CD4-positive, alpha-beta T cell treated with Interleukin-6 at 100 ng/mL for 8 hours (primary cell): Measurements from ENCODE around the gene CXCL3.

Experiments
- DNase-seq: peaks from one replicate; pipeline ENCODE4 v3.0.0-alpha.2; 2020; ENCODE audit warnings: mixed read lengths, low spot score

The CXCL3 gene

DNA sequence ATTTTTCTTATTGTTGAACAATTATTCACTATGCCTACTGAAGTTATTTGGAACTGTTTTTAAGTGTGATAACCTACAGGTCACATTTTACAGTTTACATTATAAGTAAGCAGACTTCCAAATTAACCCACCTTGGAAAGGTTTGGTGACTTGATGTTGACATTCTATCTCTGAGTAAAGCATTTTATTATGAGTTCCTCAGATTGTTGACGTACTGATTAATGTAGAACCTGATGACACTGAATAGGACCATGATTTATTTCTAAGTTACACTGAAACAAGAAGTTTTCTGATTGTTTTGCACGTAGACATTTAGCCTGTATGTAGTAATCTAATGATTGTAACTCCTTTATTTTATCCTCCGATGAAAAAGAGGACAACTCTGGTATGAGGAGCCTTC is 17.0 kb upstream of the CXCL3 start:
- DNase-seq: no peak

DNA sequence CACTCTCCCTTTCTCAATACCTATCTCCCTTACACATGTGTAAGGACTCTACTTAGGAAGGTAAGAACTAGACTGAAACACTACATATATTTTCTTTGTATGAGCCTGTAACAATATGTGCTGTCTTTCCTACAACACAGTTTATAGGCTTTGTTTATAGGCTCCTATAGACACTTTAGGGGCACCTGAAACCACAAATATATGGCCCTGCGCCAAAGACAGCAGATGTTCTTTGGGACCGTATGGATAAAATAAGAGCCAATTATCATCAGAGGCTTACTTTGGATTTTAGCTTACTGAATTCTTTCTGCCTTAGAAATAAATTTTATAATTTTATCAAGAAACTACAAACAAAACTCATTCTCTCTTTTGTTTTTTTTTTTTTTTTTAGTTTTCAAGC is 16.6 kb upstream of the CXCL3 start:
- DNase-seq: no peak

DNA sequence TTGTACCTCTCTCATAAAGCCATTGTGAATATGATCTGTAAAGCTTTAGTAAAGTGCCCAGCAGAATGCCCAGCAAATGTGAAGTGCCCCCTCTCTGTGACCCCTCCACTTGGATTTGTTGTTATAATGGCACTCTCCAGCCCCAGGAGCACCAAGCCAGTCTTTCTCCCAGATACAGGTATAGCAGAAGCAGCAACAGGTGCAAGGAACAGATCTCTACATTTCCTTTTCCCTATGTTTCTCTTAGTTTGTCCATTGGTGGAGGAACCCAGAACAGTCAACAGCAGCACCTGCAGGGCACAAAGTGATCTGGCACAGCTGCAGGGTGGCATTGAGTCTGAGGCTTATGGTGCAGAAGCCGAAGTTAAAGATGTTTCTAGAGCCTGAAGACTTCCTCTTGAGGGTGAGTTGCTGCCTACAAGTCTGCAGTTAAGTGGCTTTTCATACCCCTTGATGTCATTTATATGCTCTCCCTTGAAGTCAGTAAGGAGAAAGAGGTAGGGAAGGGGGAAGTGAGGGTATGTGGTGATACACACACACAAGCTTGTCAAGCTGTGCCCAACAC is 16.1 kb upstream of the CXCL3 start:
- no peak for DNase-seq

DNA sequence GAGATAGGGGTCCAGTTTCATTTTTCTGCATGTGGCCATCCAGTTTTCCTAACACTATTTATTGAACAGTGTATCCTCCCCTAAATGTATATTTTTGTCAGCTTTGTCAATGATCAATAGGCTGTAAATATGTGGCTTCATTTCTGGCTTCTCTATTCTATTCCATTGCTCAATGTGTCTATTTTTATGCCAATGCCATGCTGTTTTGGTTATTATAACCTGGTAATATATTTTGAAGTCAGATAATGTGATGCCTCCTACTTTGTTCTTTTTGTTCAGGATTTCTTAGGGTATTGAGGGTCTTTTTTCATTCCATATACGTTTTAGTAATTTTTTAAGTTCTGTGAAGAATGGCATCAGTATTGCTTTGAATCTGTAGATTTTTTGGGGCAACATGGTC is 8.7 kb upstream of the CXCL3 start:
- DNase-seq: no peak

DNA sequence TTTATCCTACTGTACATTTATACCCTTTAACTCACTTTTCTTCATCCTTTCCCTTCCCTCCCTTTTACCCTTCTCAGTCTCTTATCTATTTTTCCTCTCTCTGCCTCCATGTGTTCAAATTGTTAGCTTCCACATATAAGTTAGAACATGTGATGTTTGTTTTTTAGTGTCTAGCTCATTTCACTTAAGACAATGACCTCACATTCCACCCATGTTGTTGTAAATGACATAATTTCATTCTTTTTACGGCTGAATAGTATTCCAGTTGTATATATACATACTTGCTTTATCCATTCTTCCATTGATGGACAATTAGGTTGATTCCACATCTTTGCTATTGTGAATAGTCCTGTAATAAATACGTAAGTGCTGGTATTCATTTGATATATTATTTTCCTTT is 7.3 kb upstream of the CXCL3 start:
- no peak for DNase-seq

DNA sequence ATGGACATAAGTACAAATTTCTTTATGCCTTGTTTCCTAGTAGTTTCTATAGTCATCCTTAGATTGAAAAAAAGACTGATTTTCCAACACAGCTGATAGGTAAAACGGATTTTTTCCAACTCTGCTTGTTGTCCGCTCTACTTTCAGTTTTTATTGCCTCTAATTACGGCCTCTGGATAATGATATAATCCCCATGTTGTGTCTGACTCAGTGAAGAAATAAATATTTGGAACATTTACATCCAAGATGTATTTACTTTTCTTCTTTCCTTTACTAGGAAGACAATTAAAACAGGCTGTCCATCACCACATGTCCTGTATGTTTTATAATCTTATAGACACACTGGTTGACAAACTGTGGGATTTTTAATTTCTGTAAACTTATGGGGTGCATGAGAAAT is 6.8 kb upstream of the CXCL3 start:
- DNase-seq: no peak

DNA sequence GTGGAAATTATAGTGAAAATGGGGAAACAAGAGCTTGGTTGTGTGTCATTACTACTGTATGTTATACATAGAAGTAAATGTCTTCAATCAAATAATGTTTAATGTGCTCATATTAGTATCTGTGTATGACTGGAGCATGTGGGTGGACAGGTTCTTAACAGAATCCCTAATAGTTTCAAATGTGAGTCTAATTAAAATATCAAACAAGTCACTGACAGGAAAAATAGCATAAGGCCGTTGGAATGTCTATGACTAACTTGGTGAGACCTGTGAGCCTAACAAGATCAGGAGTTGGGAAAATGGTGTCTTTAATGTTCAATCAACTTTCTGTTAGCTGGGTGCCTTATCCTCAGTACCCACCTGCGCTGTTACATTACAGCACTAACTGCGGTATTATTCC is 6.2 kb upstream of the CXCL3 start:
- no peak for DNase-seq

DNA sequence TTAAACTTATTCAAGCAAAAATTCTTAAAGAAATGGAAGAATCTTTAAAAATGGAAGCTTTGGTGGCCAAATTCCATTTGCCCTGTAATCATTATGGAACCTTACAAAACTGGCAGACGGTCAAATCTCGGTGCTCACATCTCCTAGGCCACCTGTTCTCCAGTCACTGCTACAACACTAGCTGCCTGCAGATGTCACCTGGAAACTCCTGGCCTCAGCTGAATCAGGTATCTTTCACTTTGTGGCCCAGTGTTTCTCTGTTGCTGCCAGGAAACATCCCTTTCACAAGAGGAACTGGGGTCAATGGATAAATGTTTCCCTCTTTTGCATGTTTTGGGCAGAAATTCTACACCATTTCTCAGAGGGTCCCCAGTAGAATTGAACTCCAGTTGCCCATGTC is 4.2 kb upstream of the CXCL3 start:
- no peak for DNase-seq

DNA sequence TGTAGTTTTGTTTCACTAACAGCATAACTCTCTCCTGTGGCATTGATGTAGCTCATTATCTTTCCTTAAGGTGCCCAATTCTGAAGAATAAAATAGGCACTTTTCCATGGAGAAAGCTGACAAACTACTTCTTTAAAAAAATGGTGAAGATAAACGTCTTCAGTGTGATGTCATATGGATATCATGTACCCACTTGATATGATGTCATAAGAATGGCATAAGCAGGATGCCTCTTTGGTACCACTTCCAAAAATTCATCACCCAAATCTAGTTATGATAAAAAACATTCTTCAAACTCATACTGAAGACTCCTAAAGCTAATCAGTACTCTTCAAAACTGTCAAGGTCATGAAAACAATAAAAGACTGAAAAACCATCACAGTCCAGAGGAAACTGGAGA is 2.9 kb upstream of the CXCL3 start:
- no peak for DNase-seq

DNA sequence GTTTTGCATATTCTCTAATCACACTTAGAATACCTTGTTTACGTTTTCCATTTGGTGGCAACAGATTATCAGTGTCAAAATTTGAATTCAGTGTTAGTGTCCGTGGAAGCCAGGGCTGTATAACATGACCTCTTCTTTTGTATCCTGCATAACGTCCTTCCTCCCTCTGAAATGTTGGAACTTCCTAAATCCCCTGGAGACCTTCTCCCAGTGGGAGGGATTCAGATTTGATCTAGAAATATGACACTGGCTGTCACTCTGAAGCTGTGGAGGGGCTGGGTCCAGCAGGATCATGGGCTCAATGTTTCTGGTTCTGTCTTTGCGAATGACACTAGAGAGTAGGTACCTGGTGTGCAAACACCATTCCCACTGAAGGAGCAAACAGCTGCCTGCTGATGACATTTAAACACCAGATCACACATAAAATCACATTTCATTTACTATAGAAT is 850 bp upstream of the CXCL3 start:
- no peak for DNase-seq

DNA sequence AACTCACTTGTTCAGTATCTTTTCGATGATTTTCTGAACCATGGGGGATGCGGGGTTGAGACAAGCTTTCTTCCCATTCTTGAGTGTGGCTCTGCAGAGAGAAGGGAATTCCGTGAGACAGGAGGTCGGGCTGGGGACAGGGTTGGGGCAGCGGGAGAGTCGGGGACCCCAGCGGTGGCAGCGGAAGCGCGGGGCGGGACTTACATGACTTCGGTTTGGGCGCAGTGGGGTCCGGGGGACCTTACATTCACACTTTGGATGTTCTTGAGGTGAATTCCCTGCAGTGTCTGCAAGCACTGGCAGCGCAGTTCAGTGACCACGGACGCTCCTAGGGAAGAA is 434 bp downstream of the CXCL3 start:
- no peak for DNase-seq

DNA sequence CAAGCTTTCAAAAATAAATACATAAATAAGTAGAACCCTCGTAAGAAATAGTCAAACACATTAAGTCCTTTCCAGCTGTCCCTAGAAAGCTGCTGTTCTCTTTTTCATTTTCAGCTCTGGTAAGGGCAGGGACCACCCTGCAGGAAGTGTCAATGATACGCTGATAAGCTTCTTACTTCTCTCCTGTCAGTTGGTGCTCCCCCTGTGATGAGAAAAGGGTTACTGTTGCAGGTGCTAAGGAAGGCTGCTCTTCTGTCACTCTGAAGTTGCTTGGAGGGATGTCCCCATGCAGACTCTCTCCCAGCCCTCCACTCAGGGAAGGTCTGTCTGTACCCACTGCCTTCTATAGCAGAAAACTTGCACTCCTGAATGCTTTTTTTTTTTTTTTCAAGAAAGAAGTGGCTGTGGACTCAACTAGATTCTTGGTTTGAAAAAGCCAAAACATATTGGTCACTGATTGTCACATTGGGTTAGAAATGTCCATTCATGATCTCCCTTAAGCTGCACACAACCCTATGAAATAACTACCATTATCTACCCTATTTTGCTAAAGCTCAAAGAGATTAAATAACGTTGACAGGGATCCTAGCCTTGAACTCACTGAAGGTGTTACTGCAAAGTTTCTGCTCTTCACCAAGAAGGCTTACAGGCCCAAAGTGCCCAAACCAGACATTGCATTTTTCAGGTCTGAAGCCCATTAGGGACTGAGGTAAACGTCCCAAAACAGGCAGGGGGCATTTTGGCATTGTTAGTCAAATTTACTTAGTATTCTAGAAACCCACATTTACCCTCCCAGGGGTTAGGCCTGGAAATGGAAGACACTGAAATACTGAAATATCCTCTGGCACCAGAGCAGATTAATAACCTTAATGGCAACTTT is 1.2 kb downstream of the CXCL3 start:
- no peak for DNase-seq

DNA sequence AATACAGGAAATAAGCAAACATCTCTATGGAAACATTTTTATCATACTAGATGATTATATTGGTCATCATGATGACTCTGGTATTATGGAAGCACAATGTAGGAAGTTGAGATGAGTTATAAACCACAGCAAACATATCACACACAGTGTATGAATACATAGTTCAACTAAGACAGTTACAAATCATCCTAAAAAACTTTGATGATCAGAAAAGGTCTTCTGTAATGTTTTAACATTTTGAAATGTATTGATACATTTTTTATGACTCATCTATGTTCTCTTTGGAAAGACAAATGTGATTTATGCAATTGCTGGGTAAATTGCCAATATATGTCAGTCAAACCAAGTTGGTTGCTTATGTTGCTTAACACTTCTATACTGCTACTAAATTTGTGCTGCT is 4.8 kb downstream of the CXCL3 start:
- no peak for DNase-seq

DNA sequence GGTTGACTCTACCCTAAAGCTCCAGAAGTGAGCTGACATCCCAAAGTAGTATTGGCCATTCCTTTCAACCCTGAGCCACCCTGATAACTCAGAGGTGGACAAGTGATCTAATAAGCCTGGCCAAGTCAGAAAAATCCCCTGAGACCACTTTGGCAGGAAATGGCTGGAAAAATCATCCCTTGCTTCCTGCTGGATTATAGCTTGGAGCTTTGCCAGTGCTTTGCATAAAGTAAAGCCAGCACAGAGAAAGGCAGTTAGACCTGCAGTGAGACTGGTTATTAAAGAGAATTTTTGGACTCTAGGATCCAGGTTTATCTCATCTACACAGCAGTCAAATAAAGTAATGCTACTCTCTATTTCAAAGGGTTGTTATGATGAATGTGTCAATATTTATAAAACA is 6.4 kb downstream of the CXCL3 start:
- DNase-seq: no peak

DNA sequence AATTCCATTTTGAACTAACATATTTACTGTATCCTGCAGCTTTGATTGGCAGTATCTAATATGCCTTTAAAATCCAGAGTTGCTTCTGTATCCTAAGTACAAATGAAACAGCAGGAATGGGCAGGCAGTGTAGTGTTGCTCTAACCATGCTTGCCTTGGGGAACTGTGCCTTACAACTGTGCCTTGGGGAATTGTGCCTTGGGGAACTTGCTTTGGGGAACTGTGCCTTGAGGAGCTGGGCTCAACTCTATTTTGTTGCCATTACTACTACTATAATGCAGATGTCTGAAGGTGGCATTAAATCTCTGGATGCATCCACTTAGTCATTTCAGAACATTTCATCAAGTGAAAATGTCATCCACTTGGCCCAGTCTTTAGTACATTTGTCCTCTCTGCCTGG is 6.9 kb downstream of the CXCL3 start:
- no peak for DNase-seq

DNA sequence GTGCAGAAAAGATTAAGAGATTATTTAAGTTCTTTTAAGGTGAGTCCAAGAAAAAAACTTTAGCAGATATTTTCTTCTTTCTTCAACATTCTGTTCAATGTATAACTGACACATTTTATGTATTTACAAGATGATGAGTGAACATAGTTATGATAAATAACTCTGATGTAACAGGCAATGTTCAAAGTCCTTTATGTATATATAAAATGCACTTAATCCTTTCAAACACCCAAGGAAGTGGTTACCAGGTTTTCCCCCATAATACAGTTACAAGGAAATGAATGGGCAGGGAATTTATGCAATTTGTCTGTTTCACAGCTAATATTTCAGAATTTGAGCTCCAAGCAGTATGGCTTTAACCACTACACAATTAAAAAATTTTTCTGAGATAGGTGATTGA is 8.2 kb downstream of the CXCL3 start:
- no peak for DNase-seq

DNA sequence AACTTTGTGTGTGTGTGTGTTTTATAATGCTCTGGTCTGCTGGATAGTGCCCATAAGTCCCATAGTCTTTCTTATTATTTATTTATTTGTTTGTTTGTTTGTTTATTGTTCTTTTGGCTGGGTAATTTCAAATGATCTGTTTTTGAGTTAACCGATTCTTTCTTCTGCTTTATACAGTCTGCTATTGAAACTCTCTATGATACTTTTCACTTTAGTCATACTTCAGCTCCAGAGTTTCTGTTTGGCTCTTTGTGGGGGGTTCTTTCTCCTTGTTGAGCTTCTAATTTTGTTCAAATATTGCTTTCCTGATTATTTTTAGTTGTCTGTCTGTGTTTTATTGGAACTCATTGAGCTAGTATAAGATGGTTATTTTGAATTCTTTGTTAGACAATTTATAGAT is 10.0 kb downstream of the CXCL3 start:
- no peak for DNase-seq

DNA sequence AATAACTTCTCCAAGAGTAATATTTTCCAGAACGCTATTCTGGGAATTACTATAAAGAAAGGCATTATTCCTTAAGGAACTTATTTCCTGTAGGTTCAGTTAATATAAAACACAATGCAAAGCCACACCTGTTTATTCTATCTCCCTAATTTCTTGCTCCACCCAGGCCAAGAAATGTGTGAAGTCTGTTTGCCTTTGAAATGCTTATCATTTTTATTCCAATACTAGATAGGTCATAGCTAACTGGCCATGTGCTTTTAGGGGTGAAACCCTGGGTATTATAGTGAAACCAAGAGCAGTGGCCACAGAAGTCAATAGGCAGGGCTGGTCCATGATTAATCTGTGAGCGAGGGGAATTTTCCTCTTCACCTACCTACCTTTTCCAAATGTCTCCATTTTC is 14.8 kb downstream of the CXCL3 start:
- no peak for DNase-seq

DNA sequence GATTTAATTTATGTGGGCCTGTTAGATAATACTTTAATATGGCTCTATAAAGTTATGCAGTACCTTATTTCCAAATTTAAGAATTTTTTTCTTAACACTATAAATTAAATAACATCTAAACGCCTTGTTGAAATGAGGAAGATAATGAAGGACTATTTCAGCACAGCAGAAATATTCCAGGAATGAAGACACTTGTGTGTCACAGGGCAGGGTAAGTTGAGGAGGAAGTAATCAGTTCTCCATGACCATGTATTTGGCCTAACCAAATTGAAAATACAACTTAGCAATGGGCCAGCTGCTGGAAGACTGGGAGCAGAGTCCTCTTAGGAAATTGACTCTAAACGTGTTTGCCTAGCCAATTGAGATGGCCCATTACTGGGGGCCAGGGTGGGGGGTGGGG is 16.9 kb downstream of the CXCL3 start:
- no peak for DNase-seq

DNA sequence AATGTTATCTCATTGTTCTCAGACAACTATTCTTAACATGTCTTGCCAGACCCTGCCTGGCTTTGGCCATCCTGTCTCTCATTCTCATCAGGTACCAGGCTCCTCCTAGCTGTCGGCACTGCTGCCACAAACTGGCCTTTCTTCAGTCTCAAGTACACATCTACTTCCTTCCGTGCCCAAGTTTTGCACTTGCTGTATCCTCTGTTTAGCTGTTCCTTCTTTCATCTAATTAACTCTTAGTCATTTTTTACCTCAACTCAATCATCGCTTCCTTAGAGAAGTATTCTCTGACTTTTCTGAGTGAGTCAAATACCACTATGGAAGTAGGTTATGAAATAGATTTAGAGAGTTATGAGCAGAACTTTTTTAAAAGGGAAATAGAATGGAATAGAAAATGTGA is 19.7 kb downstream of the CXCL3 start:
- no peak for DNase-seq

DNA sequence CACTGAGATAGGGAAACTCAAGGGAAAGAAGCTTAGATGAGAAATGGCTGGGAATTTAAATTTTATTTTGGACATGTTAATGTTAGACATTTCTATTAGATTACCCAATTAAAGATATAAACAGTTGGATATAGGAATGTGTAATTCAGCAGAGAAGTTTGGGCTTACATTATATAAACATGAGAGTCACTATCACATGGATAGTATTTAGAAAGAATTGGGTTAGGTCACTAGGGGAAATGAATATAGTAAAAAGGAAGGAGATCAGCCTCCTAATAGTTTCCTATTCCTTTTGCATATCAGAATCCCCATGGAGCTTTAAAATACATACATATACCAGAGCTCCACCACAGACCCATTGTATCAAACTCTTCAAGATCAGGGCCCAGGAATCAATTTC is 20.4 kb downstream of the CXCL3 start:
- no peak for DNase-seq

DNA sequence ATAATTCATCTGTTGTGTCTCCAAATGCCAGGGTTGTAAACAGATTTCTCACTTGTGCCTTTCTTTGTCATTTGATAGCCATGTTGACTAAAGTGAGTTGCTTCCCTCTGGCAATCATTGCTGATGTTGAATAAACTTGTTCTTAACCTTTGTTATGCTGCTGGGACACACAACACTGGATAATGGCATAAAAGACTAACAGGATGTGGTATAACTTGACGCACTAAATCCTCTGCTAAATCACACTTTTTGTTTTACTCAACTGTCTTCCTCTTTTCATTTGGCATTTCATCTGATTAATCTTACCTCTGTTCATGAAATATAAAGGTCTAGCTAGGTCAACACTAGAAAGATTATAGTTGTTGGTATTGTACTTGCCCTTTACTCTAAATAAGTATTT is 22.4 kb downstream of the CXCL3 start:
- no peak for DNase-seq

DNA sequence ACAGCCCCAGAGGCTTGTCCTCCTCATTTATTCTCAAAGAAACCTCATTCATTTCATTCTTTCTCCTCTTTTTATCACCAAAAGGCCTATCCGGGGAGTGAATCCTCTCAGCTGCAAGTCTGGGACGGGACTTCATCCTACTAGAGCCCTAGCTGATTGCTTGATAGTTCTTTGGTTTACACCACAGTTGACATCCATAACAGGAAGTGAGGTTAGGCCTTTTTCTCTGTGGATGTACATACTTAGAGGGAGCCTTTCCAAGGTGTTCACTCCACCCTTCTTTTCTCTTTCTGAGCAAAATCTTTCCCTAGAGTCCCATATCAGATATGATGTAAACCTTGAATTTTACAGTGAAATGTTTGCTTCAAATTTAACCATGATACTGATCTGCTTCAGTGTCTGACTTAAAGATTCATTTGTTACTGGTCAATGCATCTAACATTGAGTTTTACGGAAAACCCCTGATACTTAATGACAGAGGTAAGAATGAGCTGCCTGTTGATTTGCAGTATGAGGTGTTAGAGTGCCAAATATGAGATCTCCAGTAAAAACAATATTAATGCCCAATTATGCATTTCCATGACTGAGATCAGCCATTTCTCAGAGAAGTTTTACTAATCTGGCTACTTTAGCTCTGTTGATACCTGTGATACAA is 23.2 kb downstream of the CXCL3 start:
- DNase-seq: no peak

DNA sequence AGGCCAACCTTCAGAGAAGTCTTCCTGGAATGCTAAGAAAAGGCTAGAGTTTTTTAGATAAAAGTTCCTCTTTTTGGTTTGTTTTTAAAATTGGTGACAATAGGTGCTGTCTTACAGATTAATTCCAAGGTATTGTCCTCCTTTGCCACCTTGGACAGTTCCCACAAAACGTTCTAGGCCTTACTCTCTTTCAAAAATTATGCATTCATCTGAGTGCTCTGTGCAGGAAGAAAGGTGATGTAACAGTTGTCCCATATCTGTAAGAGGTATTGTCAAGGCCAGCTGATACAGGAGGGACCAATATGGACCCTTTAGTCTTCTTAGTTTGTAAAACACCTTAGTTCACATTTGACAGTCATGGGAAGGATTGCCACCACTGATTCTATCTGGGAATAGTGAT is 24.2 kb downstream of the CXCL3 start:
- DNase-seq: no peak
